ENCODE data around the gene RASL12.

Gene RASL12, protein sequence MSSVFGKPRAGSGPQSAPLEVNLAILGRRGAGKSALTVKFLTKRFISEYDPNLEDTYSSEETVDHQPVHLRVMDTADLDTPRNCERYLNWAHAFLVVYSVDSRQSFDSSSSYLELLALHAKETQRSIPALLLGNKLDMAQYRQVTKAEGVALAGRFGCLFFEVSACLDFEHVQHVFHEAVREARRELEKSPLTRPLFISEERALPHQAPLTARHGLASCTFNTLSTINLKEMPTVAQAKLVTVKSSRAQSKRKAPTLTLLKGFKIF

DNA sequence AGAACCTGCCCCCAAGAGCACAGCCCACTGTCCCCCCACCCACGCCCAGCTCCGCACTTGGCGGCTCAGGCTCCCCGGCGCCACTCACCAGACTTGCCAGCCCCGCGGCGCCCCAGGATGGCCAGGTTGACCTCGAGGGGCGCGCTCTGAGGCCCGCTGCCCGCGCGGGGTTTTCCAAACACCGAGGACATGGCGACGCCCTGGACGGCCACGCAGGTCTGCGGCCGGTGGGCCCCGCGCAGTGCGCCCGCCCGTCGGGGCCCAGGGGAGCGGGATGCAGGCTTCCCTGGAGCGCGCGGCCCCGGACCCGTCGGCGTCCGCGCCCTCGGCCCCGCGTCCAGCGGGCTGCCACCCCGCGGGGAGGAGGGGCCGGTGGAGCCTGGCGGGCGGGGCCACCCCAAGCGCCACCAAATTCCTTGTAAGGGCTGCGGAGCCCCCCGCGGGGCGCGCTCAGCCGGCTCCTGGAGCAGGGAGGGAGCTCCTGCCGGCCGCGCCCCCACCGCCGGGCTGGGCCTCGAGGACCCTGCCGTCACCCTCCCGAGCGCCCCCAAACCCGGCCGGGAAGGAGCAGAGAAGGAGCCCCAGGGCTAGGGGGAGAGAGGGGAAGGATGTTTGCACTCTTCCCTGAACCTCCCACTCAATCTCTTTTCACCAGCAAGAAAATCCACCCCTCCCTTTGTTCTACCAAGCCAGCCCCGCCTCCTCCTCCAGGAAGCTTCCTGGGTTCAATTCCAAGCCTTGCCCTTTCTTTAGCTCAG, at the start of gene RASL12:
TSS of gene RASL12 (minus strand) at position 347 of the 758 bp plus-strand sequence. CDS start at position 191, 156 bp downstream.
- H3K27ac ChIP-seq (ENCODE audit: low read length): no peak within 1 kb of the TSS
- no peaks in the 10 kb centered on the region for H3K36me3 ChIP-seq (ENCODE audit: insufficient read depth, low read depth, low read length)
- H3K9me3 ChIP-seq (ENCODE audit: insufficient read depth, low read depth, low read length): no peaks in the 10 kb centered on the region; the same call in 1 of the 2 replicates
- peaks cover 21% of the 10 kb centered on the region; the same call in 1 of the 2 replicates for H3K4me1 ChIP-seq (ENCODE audit: insufficient read depth, low read length)
- peaks cover 23% of the 10 kb centered on the region for H3K27me3 ChIP-seq (ENCODE audit: insufficient read depth, low read length)
- H3K9ac ChIP-seq (ENCODE audit: low read depth, low read length): peak within 1 kb of the TSS; percentile 59; the same call in 1 of the 2 replicates
- peak within 1 kb of the TSS; percentile 78 for H3K4me3 ChIP-seq (ENCODE audit: low read length)

DNA sequence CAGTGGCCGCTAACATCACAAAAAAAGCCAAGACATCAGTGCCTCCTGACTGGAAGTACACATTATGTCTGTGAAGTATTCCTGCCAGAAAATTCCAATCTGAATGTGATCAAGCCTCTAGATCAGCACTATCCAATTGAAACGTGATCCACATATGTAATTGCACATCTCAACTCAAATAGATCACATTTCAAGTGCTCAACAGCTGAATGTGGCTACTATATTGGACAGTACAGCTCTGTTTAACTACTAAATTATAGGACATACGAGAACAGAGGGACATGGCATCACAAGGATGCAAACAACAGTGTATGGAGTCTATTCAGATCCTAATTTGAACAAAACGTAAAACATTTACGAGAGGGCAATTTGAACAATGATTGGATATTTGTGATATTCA, 47.8 kb upstream of the RASL12 start:
- peaks cover 60% of the 10 kb centered on the region for H3K36me3 ChIP-seq (ENCODE audit: insufficient read depth, low read depth, low read length)
- no peak overlapping the region for H3K9ac ChIP-seq (ENCODE audit: low read depth, low read length)
- H3K27me3 ChIP-seq (ENCODE audit: insufficient read depth, low read length): no peaks in the 10 kb centered on the region
- H3K27ac ChIP-seq (ENCODE audit: low read length): no peak overlapping the region
- no peaks in the 10 kb centered on the region for H3K9me3 ChIP-seq (ENCODE audit: insufficient read depth, low read depth, low read length)
- H3K4me1 ChIP-seq (ENCODE audit: insufficient read depth, low read length): no peaks in the 10 kb centered on the region
- H3K4me3 ChIP-seq (ENCODE audit: low read length): no peak overlapping the region

DNA sequence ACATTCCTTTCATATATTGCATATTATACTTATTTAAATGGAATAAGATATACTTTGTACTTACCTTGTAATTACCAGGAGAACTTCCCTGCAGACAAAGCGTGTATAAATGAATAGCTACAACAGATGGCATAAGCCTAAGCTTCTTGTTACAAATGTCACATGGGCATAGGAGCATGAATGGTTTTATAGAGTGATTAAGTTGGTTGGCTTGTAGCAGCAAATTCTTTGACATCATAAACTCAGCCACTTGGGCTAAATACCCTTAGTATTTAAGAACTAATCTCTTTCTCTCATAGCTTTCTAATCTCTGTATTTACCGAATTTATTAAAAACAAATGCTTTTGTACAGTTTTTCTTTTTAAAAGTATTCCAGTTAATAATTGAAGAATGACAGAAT, 47.3 kb upstream of the RASL12 start, which contains the start of gene UBAP1L:
TSS of gene UBAP1L (minus strand) at position 115 of the 400 bp plus-strand sequence. CDS start 8,985 bp downstream, outside the sequence.
- H3K4me1 ChIP-seq (ENCODE audit: insufficient read depth, low read length): no peaks in the 10 kb centered on the region
- H3K9ac ChIP-seq (ENCODE audit: low read depth, low read length): no peak within 1 kb of the TSS
- peaks cover 60% of the 10 kb centered on the region for H3K36me3 ChIP-seq (ENCODE audit: insufficient read depth, low read depth, low read length)
- H3K9me3 ChIP-seq (ENCODE audit: insufficient read depth, low read depth, low read length): no peaks in the 10 kb centered on the region
- no peaks in the 10 kb centered on the region for H3K27me3 ChIP-seq (ENCODE audit: insufficient read depth, low read length)
- no peak within 1 kb of the TSS for H3K4me3 ChIP-seq (ENCODE audit: low read length)
- no peak within 1 kb of the TSS for H3K27ac ChIP-seq (ENCODE audit: low read length)

DNA sequence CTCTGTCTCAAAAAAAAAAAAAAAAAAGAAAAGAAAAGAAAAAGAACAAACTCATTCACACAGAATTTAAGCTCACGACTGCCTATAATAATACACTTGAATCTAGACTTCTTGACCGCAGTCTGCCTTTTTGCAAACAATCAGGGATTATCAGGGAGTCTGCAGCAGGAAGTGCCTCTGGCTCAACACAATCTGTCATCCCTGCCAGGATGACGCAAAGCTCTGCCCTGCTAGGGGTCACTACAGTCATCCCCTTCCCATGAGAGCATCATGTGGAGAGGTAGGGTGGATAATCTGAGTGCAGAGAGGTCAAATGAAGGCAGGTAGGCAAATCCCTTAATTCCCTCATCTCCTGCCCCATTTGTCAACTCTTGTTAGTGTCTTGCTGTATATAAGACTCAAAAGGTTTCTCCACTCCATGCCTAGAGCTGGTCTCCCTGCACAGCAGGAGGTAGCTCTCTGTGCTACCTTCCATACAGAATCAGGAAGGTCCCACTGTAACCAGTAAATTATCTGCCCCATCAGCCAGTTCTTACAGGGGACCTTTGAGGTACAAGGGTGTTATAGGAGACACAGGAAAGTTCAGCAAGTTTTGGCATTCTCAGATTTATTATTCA, 43.0 kb upstream of the RASL12 start:
- Histone ChIP-seq H3K27me3 (ENCODE audit: insufficient read depth, low read length) (no peaks in the 10 kb centered on the region), H3K27ac (ENCODE audit: low read length) (no peak overlapping the region), H3K9ac (ENCODE audit: low read depth, low read length) (no peak overlapping the region), H3K4me1 (ENCODE audit: insufficient read depth, low read length) (no peaks in the 10 kb centered on the region), H3K9me3 (ENCODE audit: insufficient read depth, low read depth, low read length) (no peaks in the 10 kb centered on the region), H3K4me3 (ENCODE audit: low read length) (no peak overlapping the region), H3K36me3 (ENCODE audit: insufficient read depth, low read depth, low read length) (peaks cover 25% of the 10 kb centered on the region)

DNA sequence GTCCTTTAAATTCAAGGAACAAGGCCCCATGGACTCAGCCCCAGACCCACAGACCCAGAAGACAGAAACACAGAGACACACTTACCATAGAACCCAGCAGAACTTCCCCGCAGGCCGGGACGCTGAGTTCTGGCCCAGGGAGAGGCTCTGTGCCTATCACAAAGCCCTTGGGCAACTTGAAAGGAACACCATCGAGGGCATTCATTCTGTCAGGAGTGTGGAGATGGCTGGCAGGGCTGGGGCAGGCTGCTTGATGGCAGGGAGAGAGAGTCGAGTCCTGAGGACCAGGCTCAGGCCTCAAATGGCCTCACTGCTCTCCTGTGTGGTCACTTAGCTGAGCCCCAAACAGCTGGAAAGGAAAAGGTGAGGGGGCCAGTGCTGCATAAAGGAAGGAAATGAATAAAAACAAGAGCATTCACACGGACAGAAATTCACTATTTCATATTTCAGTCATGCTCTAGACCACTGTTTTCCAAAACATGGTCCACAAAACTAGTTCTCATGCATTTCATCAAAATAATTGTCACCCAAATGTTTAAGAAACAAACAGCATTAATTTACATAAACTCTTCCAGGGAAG, 38.3 kb upstream of the RASL12 start:
- Histone ChIP-seq H3K27ac (ENCODE audit: low read length) (no peak overlapping the region), H3K4me1 (ENCODE audit: insufficient read depth, low read length) (no peaks in the 10 kb centered on the region), H3K9ac (ENCODE audit: low read depth, low read length) (no peak overlapping the region), H3K27me3 (ENCODE audit: insufficient read depth, low read length) (no peaks in the 10 kb centered on the region; the same call in 1 of the 2 replicates), H3K9me3 (ENCODE audit: insufficient read depth, low read depth, low read length) (no peaks in the 10 kb centered on the region), H3K4me3 (ENCODE audit: low read length) (no peak overlapping the region), H3K36me3 (ENCODE audit: insufficient read depth, low read depth, low read length) (no peaks in the 10 kb centered on the region)

DNA sequence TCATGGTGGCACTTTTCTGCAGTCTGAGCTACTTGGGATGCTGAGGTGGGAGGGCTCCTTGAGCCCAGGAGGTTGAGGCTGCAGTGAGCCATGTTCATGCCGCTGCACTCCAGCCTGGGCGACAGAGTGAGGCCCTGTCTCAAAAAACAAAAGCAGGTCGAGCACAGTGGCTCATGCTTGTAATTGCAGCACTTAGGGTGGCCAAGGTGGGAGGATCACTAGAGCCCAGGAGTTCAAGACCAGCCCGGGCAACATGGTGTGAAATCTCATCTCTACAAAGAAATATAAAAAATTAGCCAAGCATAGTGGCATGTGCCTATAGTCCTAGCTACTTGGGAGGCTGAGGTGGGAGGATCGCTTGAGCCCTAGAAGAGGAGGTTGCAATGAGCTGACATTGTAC, 37.2 kb upstream of the RASL12 start:
- Histone ChIP-seq H3K27ac (ENCODE audit: low read length) (no peak overlapping the region), H3K4me1 (ENCODE audit: insufficient read depth, low read length) (no peaks in the 10 kb centered on the region), H3K9me3 (ENCODE audit: insufficient read depth, low read depth, low read length) (no peaks in the 10 kb centered on the region), H3K27me3 (ENCODE audit: insufficient read depth, low read length) (no peaks in the 10 kb centered on the region; the same call in 1 of the 2 replicates), H3K9ac (ENCODE audit: low read depth, low read length) (no peak overlapping the region), H3K4me3 (ENCODE audit: low read length) (no peak overlapping the region), H3K36me3 (ENCODE audit: insufficient read depth, low read depth, low read length) (no peaks in the 10 kb centered on the region)

DNA sequence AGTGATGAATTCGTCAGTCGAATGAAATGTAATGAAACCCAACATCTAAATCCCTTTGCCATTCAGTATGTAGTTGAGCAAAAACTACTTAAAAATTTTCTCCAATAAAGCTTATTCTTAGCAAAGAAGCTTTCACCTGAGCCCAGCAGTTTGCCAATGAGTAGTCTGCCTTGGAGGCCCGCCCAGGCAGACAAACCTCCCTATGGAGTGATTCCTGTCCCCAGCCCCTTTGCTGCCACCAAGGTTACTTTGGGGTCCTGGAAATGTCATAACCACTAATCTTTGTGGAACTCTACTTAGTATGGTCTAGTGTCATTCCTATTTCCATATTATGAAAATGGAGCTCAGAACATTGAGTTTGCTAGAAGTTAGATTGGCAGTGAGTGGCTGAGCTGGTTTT, 35.1 kb upstream of the RASL12 start:
- Histone ChIP-seq H3K27me3 (ENCODE audit: insufficient read depth, low read length) (no peaks in the 10 kb centered on the region; the same call in 1 of the 2 replicates), H3K27ac (ENCODE audit: low read length) (no peak overlapping the region), H3K9ac (ENCODE audit: low read depth, low read length) (no peak overlapping the region), H3K4me3 (ENCODE audit: low read length) (no peak overlapping the region), H3K36me3 (ENCODE audit: insufficient read depth, low read depth, low read length) (peaks cover 15% of the 10 kb centered on the region; the same call in 1 of the 2 replicates), H3K9me3 (ENCODE audit: insufficient read depth, low read depth, low read length) (no peaks in the 10 kb centered on the region), H3K4me1 (ENCODE audit: insufficient read depth, low read length) (no peaks in the 10 kb centered on the region)

DNA sequence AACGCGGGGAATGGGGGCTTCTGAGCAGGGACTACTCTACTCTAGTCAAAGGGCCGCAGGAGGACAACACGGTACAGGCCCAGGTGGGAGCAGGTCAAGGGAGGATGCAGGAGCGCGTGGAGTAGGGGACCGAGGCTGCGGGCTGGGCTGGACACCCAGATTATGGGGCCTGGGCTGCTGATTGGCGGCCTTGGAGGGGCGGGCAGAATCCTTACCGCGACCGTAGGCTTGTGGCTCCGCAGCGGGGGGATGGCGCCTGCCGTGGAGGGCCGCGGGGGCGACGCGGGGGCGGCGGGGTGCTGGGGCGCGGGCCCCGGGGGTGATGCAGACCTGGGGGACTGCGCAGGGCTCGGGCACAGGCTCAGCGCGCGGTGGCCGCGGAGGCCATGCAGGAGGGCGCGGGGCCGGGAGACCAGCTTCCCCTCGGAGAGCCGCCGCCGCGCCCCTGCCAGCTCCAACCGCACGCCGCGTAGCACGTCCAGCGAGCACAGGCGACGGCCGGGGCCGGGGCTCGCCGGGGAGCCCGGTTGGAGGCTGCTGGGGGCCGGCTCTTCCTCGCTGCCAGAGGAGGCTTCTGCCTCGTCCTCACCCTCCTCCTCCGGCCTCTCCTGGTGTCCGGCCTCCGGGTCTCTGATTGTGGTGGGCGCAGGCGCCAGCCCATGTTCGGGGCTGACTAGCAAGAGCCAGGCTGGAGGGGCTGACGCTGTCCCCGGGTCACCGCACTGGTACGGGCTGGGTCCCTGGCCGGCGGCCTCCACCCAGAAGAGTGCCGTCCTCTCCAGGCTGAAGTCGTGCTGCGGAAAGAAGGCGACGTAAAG, 34.3 kb upstream of the RASL12 start:
- H3K4me3 ChIP-seq (ENCODE audit: low read length): no peak overlapping the region
- H3K4me1 ChIP-seq (ENCODE audit: insufficient read depth, low read length): no peaks in the 10 kb centered on the region
- H3K27me3 ChIP-seq (ENCODE audit: insufficient read depth, low read length): no peaks in the 10 kb centered on the region; the same call in 1 of the 2 replicates
- peaks cover 16% of the 10 kb centered on the region; the same call in 1 of the 2 replicates for H3K36me3 ChIP-seq (ENCODE audit: insufficient read depth, low read depth, low read length)
- no peak overlapping the region for H3K27ac ChIP-seq (ENCODE audit: low read length)
- no peaks in the 10 kb centered on the region for H3K9me3 ChIP-seq (ENCODE audit: insufficient read depth, low read depth, low read length)
- H3K9ac ChIP-seq (ENCODE audit: low read depth, low read length): no peak overlapping the region

DNA sequence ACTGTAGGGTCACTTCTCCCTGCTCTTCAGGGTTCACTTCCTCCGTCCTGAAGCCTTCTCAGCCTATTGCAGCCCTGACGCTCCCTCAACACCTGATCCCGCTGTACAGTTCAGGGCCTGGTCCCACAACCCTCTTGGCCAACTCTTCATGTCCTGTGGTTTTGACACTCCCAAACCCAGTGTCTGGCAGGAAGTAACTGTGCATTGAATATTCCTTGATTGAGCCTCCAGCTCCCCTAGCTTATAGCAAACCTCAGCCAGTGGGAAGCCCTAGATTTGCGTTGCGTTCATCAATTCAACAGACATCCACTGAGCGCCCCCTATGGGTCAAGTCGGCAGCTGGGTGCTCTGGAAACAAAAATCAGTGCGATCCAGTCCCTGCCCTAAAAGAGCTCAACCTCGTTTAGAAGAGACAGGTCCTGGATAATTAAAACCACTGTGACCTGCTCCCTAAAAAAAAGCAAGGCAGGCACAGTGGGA, 33.7 kb upstream of the RASL12 start:
- no peaks in the 10 kb centered on the region for H3K4me1 ChIP-seq (ENCODE audit: insufficient read depth, low read length)
- H3K9me3 ChIP-seq (ENCODE audit: insufficient read depth, low read depth, low read length): no peaks in the 10 kb centered on the region
- H3K27ac ChIP-seq (ENCODE audit: low read length): no peak overlapping the region
- H3K9ac ChIP-seq (ENCODE audit: low read depth, low read length): no peak overlapping the region
- no peaks in the 10 kb centered on the region; the same call in 1 of the 2 replicates for H3K27me3 ChIP-seq (ENCODE audit: insufficient read depth, low read length)
- H3K36me3 ChIP-seq (ENCODE audit: insufficient read depth, low read depth, low read length): peaks cover 16% of the 10 kb centered on the region; the same call in 1 of the 2 replicates
- no peak overlapping the region for H3K4me3 ChIP-seq (ENCODE audit: low read length)

DNA sequence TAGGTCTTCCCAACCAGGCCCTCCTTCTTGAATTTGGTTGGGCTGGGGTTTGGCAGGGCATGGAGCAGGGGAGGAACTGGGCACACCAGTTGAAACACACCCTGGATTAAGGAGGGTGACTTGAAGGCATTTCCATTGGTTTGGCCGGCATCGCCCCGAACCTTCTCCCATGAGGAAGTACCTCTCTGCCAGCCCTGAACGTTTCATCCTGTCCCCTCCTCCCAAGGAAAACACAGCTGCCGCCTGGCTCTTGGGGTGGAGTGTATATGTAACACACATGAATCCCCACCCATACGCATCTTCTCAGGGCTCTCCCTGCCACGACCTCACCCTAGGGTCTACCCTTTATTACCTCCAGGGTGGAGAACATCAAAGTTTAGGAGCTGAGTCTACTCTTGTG, 32.7 kb upstream of the RASL12 start:
- no peak overlapping the region for H3K9ac ChIP-seq (ENCODE audit: low read depth, low read length)
- H3K27me3 ChIP-seq (ENCODE audit: insufficient read depth, low read length): no peaks in the 10 kb centered on the region; the same call in 1 of the 2 replicates
- H3K9me3 ChIP-seq (ENCODE audit: insufficient read depth, low read depth, low read length): no peaks in the 10 kb centered on the region
- no peak overlapping the region for H3K4me3 ChIP-seq (ENCODE audit: low read length)
- H3K27ac ChIP-seq (ENCODE audit: low read length): no peak overlapping the region
- peaks cover 16% of the 10 kb centered on the region; the same call in 1 of the 2 replicates for H3K36me3 ChIP-seq (ENCODE audit: insufficient read depth, low read depth, low read length)
- no peaks in the 10 kb centered on the region for H3K4me1 ChIP-seq (ENCODE audit: insufficient read depth, low read length)

Measured in iPS-20b (cell line).